OCI-LY1 (cell line): ENCODE data around the gene TTLL11.

Source experiments
- CTCF ChIP-seq: fragments of 200-600 bp; sonication (generic), shearing (Covaris generic); IDR thresholded peaks from 2 replicates; pipeline ENCODE4 v1.5.1; 2017; ENCODE audit warnings: mild to moderate bottlenecking, antibody characterized with exemption, low read length, moderate library complexity, mixed read lengths
- EZH2 ChIP-seq: fragments of 200-600 bp; sonication (generic), shearing (Covaris generic); IDR thresholded peaks from 2 replicates; pipeline ENCODE4 v1.8.0; 2017; ENCODE audit warnings: borderline replicate concordance, mixed run types, mild to moderate bottlenecking, antibody characterized with exemption, low read length, moderate library complexity, mixed read lengths

- TF ChIP-seq CTCF (no peak), EZH2 (no peak)
Observed at GRCh38 chr9:121892706-121893105, 200.4 kb downstream of the TTLL11 start.
